T47D (cell line): ENCODE data around the gene SLC6A19.
"Not testable (repeated sequence)": the region's sequence is repeated elsewhere in the genome, so short reads cannot be mapped to it uniquely, and the experiment has no call there.

Source experiments
- DNase-seq, 2 experiments: peaks; one replicate each; pipeline versions ENCODE4 v3.0.0 to v3.0.0-alpha.2; 2011 to 2012; ENCODE audit warnings: low read depth in 1 of 2, low spot score in 1 of 2
- JUND ChIP-seq: IDR thresholded peaks from 2 replicates; pipeline ENCODE4 v1.6.1; 2012; ENCODE audit warnings: low read depth
- in situ Hi-C: cut with HindIII; loops from 2 replicates; pipeline ENCODE4 v1.10.0; 2016; ENCODE audit warnings: low sequenced_read_pairs, low pct_unique_long_range_greater_than_20kb

SLC6A19 gene

DNA sequence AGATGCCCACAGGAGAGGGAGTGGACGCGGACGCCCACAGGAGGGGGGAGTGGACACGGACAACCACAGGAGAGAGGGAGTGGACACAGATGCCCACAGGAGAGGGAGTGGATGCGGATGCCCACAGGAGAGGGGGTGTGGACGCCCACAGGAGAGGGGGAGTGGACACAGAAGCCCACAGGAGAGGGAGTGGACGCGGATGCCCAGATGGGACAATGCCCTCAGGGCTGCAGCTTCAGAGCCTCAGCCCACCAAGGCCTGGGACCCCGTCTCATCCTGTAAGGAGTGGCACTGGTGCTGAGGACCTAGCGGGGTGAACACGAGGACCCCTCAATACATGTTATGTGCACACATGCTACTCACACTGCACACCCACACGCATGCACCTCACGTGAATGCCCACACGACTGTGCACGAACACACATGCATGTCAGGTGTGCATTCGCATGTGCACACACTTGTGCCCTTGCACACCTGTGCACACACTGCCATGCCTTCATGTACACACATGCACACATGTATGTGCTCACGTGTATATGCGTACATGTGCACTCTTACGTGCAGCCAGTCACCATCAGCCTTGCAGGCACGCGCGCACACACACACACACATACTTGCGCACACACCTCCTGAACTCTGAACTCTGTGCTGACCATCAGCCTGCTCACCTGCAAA lies 58.5 kb downstream of the SLC6A19 start:
- no peak for TF ChIP-seq JUND
- no peak for DNase-seq
- in situ Hi-C loops, result no loop called here

DNA sequence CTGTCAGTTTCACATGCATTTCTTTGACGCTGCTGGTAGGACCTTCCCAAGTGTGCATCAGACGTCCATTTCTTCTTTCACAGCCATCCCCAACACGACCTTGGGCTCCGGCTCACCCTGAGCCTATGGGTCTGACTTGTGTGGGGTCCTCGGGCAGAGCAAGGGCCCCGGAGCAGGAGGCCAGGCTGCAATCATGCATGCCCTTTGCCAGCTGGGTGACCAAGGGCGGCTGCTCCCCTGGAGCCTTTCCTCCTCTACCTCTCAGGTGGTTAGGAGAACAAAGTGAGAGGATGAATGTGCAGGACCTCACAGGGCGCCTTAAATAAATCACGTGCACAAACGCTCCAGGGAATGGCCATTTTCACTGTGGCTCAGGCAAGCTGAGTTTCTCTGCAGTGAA lies 60.2 kb downstream of the SLC6A19 start:
- DNase-seq, result no peak
- in situ Hi-C loops, result no loop called here
- TF ChIP-seq JUND, result no peak

DNA sequence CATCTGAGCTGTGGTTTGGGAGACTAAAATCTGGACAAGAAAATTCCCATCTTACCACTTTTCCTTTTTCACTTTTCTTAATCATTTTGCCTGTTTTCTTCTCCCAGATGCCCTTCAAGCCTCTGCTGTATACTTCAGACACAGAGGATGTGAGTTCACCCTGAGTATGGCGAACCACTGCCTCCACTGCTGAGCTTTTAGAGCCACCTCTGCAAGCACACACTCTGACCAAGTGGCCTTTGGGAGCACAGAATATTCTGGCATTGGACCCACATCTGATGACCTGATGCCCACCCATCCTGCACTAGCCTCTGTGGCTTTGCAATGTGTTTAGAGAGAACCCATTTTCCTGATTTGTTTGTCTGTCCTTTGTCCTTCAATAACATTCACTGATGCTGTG lies 61.0 kb downstream of the SLC6A19 start:
- DNase-seq, result peak in 1 of 2 experiments; percentile 64
- no peak for TF ChIP-seq JUND
- in situ Hi-C loops, result no loop called here

DNA sequence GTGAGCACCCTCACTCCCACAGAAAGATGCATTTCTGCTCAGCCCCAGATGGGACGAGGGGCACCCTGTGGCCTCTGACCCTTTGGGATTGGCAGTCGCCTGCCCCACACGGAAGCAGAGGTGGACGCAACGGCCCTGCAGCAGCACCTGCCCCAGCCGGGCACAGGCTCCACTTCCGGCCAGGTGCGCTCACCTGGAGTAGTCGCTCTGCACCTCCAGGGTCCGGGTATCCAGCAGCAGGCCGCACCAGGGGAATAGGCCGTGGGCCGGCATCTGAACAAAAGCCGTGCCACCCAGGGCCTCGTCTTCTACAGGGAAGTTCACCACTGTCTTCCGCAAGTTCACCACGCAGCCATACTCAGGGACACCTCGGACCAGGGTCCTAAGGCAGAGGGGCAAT lies 62.8 kb downstream of the SLC6A19 start:
- in situ Hi-C loops, result no loop called here
- TF ChIP-seq JUND, result no peak
- DNase-seq, result no peak

DNA sequence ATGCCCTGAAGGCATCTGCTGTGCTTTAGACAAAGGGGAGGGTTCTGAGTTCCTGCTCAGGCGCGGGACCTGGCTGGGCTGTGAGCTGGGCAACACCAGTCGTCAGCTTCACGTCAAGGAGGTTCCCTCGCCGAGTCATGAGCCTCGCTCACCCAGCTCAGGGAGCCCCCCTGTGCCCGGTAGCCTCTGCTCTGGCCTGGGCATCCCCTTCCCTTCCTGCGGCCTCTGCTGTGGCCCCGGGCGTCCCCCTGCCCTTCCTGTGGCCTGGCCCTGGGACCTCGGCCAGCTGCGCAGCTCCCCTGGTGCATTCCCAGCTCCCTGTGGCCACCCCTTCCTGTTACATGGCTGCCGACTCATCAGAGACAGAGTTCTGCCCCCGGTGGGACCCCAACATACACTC lies 63.6 kb downstream of the SLC6A19 start:
- no peak for TF ChIP-seq JUND
- no peak for DNase-seq
- in situ Hi-C loops, result no loop called here

DNA sequence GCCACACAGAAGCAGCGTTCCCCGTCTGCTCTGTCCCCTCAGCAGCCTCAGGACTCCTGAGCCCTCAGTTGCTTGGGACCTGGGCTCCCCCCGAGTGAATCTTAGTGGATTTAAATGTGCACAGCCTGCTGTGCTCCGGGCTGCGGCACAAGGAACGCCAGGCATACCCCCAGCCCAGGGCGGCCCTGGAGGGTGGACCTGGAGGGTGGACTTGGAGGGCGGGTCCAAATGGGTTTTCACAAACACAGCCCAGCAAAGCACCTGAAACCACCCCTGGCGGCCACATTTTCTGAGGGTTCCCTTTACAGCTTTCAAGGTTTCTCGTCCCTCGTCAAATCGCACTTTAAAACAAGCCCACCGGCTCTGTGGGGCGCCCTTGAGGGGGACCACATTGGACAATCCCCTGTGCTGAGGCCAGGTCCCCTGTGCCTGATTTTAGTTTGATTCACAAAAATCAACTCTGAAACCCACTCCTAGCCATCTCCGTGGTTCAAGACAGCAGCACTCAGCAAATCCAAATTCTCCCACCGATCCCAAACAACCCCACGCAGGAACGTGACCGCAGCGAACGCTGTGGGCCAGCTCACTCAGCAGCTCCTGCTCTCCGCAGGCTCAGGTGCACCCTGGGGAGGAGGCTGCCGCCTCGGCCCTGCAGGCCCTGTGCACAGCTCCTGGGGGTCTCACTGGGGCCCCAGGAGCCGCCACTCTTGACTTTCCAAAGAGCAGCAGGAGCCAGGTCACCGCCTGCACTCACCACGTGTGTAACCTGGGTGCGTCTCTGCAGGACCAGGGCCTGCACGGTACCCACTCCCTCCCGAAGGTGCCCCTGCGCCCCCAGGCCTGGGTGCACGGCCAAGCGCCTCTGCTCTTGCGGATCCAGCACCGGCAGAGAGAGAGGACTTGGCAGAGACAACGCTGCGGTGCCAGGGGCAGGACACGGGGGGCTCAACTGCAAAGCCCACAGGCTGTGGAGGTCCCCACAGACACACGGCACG lies 64.4 kb downstream of the SLC6A19 start:
- TF ChIP-seq JUND, result no peak
- no peak for DNase-seq
- in situ Hi-C loops, result no loop called here

DNA sequence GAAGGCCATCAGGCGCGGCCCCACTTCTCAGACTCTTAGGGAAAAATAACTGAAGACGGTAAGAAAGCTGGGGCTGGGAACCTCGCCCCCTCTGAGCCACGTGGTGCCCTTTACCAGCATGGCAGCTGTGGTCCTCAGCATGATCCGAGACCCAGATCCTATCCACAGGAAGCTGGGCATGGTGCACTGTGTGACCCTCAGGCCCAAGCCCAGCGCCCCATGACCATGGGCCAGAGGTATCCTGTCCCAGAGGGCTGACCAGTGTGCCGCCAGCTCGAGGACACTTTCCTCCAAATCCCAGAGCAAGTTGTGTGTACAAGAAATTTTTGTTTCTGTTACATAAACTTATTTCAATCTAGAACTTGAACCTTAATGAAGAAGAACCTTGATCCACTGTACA lies 65.4 kb downstream of the SLC6A19 start:
- TF ChIP-seq JUND, result no peak
- DNase-seq, result no peak
- in situ Hi-C loops, result no loop called here

DNA sequence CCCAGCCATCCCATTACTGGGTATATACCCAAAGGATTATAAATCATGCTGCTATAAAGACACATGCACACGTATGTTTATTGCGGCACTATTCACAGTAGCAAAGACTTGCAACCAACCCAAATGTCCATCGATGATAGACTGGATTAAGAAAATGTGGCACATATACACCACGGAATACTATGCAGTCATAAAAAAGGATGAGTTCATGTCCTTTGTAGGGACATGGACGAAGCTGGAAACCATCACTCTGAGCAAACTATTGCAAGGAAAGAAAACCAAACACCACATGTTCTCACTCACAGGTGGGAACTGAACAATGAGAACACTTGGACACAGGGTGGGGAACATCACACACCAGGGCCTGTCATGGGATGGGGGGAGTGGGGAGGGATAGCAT lies 66.1 kb downstream of the SLC6A19 start:
- in situ Hi-C loops, DNase-seq: not testable (repeated sequence)

DNA sequence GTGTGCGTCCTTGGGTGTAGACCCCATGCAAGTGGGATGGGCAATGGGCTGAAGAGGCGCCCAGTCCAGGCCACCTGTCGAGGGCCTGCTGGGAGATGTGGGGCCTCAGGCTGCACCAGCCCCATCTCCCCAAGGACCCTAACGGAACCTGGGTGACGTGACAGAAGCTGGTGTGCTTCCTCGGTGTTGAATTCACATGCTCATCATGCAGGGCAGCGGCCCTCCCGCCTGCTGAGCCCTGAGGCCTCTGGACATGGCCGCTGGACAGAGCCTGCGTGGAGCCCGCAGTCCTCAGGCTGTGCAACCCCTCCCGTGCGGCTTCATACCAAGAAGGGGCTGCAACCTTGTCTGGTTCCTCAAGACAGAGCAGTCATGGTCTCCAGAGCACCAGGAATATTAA lies 66.7 kb downstream of the SLC6A19 start:
- DNase-seq, result no peak
- TF ChIP-seq JUND, result no peak
- in situ Hi-C loops, result no loop called here

DNA sequence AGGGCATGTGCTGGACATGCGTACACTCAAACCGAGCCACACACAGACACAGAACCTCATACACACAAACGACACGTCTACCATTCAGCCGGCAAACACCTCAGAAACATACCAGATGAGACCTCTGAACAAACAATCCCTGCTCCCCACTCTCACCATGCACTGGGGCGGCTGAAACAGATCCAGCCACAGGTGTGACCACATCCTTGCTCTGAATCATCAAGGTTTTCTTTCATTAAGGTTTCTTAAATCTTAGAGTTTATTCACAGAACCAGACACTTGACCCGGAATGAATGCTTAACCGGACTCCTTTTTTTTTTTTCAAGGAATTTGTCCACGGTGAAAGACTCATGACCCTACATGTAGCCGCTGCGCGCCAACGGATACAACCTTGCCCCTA lies 67.3 kb downstream of the SLC6A19 start:
- TF ChIP-seq JUND, result no peak
- in situ Hi-C loops, result no loop called here

DNA sequence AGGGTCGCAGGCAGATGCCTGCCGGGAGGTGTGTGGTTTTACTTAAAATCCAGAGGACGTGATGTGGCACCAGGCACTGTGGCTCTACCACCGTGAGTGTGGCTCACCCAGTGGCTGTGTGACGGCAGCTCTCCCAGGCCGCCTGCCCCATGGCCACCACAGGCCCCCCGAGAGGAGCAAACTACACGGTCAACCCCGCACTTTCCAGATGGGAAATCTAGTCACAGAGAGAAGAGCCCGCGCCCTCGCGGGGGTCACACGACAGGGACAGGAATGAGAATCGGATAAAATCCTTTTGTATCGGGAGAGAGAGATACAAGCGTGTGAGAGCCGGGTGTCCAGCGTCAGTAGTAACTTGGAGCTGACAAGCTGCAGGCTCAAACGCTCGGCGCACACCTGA lies 69.0 kb downstream of the SLC6A19 start:
- no peak for DNase-seq
- in situ Hi-C loops, result no loop called here
- no peak for TF ChIP-seq JUND

More for the DNA sequence above, 67.3 kb downstream of the SLC6A19 start:
- no peak for DNase-seq

DNA sequence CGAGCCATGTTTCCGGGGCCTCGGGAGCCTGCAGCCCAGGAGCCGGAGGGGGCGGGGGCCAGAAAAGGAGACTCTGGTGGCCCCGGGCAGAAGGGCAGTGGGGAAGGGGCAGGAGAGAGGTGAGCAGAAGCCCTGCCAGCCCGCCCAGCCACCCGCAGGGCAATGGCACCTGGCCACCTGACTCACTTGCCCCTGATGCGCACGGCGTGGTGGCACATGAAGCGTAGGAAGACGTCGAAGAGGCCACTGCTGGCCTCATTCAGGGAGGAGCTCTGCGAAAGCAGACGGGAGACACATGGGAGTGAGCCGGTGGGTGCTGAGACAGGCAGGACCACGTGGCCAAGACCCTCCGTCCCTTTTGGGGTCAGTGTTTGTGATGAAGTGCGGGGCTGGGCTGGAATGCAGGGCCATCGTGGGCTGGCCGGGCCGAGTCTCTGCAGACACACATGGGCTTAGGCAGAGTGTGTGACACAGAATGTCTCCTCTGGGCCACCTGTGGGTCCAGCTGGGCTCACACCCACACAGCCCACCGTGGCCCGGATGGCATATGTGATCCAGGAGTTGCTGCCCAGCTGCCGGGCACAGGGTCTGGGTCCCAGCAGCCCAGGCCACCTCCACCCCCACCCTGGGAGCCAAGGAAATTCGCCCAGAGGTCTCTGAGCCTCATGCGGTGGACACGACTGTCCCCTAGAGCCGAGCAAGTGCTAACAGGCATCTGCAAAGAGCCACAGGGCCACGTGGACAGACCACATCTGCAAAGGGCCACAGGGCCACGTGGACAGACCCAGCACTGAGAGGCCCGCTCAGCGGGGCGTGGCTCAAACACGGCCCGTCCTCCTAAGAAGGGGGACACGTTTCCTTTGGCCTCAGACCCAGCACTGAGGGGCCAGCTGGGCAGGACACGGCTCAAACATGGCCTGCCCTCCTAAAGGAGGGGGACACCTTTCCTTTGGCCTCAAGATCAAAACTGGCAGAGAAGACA lies 69.8 kb downstream of the SLC6A19 start:
- in situ Hi-C loops, result no loop called here
- no peak for DNase-seq
- TF ChIP-seq JUND, result no peak
